Colonic mucosa (tissue), 4 donors: ENCODE measurements around the gene SLC25A52. TPM values are rescaled to one million over a fixed set of nuclear protein-coding genes. Genes with fewer than 3 reads are reported as not detected.

ENCODE experiments used
- DNase-seq: peaks from one replicate; pipeline ENCODE4 v3.0.0-alpha.2; 2020
- H3K27ac ChIP-seq: fragments of 200-600 bp; one replicate; pipeline ENCODE4 v1.8.0; 2021
- H3K27me3 ChIP-seq: fragments of 200-600 bp; one replicate; pipeline ENCODE4 v1.8.0; 2021
- H3K36me3 ChIP-seq: fragments of 200-600 bp; one replicate; pipeline ENCODE4 v1.8.0; 2021
- H3K4me1 ChIP-seq: fragments of 200-600 bp; one replicate; pipeline ENCODE4 v1.8.0; 2021; ENCODE audit warnings: mild to moderate bottlenecking
- H3K4me3 ChIP-seq: fragments of 200-600 bp; one replicate; pipeline ENCODE4 v1.8.0; 2021
- H3K9ac ChIP-seq, 2 donors: one replicate each; pipeline ENCODE4 v1.7.0; 2013; ENCODE audit warnings: control low read depth in 2 of 2, low read depth in 2 of 2, low read length in 2 of 2
- H3K9me3 ChIP-seq: fragments of 200-600 bp; one replicate; pipeline ENCODE4 v1.8.0; 2021
- CTCF ChIP-seq: fragments of 200-600 bp; IDR thresholded peaks from one replicate; pipeline ENCODE4 v1.8.0; 2022; ENCODE audit warnings: antibody characterized with exemption, mild to moderate bottlenecking
- intact Hi-C: fragments of 100-400 bp; cut with DNase I; formaldehyde crosslinking; loops from one replicate; pipeline ENCODE4 v1.14.1; 2022
- total RNA-seq, 2 donors: library from RNA; stranded (reverse); fragmentation: NEBNext Ultra II Directional in 1 of 2; extraction: Animal tissue kit (Norgen Biotek cat#: 25700) in 1 of 2; gene quantifications; one replicate each; pipeline ENCODE4 v1.2.1, GENCODE V29; 2021
- donor health status: healthy.
- donor health status: DM: no; HTN: no; CAD: no.
- donor health status: DM: no; HTN: no; CAD: no.

Gene SLC25A52
- total RNA-seq, 2 donors from 2014 or later, result not detected

DNA sequence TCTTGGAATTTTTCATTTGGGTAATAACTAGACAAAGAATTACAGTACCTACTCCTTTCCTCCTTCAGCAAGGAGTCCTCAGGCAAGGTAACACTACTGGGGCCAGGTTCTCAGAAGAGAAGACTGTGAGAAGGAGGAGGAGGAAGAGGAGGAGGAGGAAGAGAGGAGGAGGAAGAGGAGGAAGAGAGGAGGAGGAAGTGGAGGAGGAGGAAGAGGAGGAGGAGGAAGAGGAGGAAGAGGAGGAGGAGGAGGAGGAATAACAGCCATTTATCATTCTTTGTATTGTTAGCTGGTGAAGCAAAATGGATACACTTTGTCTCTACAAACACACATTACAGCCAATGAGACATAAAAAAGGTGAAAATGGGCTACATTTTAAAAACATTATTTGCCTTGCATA lies 32.9 kb upstream of the SLC25A52 start:
- H3K4me3 ChIP-seq, result no peak overlapping the region
- no peaks in the 10 kb centered on the region for H3K27me3 ChIP-seq
- H3K36me3 ChIP-seq, result no peaks in the 10 kb centered on the region
- H3K4me1 ChIP-seq, result no peaks in the 10 kb centered on the region
- no peaks in the 10 kb centered on the region for H3K9me3 ChIP-seq
- H3K27ac ChIP-seq, result no peak overlapping the region
- no peak overlapping the region for H3K9ac ChIP-seq
- DNase-seq, result no peak
- intact Hi-C loops, result no loop called here
- no peak for TF ChIP-seq CTCF

DNA sequence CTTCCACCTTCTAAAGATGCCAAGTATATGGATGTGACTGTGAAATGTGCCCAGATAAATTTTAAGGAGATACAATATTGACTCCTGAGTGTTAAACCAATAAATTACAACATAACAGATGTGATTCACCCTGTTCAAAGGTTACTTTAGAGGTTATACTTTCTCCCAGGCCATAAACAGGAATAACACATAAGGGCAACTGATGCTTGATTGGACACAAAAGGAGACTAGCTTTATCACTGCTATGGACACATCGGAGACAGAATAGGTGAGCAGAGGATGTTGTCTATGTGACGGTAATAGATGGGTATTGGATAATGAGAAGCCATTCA lies 31.9 kb upstream of the SLC25A52 start:
- TF ChIP-seq CTCF, result no peak

DNA sequence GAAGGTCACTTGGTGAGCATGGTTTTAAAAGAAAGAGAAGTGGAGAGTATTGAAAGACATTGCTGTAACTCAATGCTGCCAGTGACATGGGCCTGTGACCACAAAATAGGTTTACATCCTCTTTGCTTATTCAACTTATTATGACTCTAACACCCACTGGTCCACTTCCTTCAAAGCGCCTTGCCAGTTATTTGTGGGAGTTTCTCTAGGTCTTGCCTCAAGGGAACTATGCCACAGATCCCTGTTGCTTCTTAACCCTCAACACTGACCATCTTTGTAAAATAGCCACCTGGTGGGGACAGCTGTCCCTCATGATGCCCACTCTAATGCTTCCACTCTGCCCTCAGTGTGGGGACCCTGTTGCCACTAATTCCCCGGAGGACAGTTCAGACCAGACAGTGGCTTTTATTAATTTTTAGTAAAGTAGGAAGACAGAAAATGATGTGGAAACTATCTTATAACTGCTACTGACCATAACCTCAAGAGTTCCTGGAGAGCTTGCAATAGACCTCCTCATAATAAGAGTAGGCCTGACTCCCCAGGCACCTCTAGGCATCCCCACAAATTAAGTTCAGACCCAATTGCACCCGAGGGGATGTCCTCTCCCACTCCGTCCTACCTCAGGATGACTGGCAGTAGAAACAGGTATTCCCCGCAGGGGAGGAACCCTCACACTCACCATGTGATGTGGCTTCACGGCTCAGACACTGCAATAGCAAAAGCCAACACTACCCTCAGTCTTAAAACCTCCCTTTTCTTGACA lies 31.3 kb upstream of the SLC25A52 start:
- no peak for TF ChIP-seq CTCF

More for the DNA sequence above, 31.9 kb upstream of the SLC25A52 start:
- no peak overlapping the region for H3K27ac ChIP-seq
- no peaks in the 10 kb centered on the region for H3K4me1 ChIP-seq
- intact Hi-C loops, result no loop called here
- H3K36me3 ChIP-seq, result no peaks in the 10 kb centered on the region
- H3K9me3 ChIP-seq, result no peaks in the 10 kb centered on the region
- no peak overlapping the region for H3K9ac ChIP-seq
- H3K27me3 ChIP-seq, result no peaks in the 10 kb centered on the region
- no peak for DNase-seq
- no peak overlapping the region for H3K4me3 ChIP-seq

GRCh38 chr18:31789409-31789808 lies 28.7 kb upstream of the SLC25A52 start:
- Histone ChIP-seq H3K4me1 (no peaks in the 10 kb centered on the region), H3K9ac (no peak overlapping the region), H3K9me3 (no peaks in the 10 kb centered on the region), H3K27ac (no peak overlapping the region), H3K27me3 (no peaks in the 10 kb centered on the region), H3K4me3 (no peak overlapping the region), H3K36me3 (no peaks in the 10 kb centered on the region)
- intact Hi-C loops, result no loop called here
- no peak for TF ChIP-seq CTCF
- DNase-seq, result no peak

More for the DNA sequence above, 31.3 kb upstream of the SLC25A52 start:
- Histone ChIP-seq H3K27ac (no peak overlapping the region), H3K4me1 (no peaks in the 10 kb centered on the region), H3K9ac (no peak overlapping the region), H3K9me3 (no peaks in the 10 kb centered on the region), H3K36me3 (no peaks in the 10 kb centered on the region), H3K27me3 (no peaks in the 10 kb centered on the region), H3K4me3 (no peak overlapping the region)
- intact Hi-C loops, result no loop called here
- DNase-seq, result no peak

DNA sequence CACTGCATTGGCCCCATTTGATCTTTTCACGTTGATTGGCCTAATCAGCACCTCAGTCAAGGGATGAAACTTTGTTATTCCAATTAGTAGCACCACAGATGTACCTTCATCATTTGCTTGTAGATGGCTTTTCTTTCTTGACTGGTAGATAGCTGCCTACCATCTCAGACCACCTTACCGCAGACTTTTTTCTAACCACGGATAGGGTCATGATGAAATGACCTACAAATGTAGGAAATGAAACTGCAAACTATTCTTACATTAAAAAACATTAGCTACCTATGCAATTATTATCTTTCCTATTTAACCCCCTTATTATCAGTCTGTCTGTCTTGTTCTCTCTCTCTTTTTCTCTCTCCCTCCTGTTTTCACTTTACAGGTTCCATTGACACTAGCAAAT lies 22.4 kb upstream of the SLC25A52 start:
- no peak for TF ChIP-seq CTCF
- Histone ChIP-seq H3K27ac (no peak overlapping the region), H3K4me1 (no peaks in the 10 kb centered on the region), H3K36me3 (no peaks in the 10 kb centered on the region), H3K4me3 (no peak overlapping the region), H3K9ac (no peak overlapping the region), H3K9me3 (no peaks in the 10 kb centered on the region), H3K27me3 (no peaks in the 10 kb centered on the region)
- intact Hi-C loops, result no loop called here
- DNase-seq, result no peak
